Trophoblast cell (in vitro differentiated cells and primary cell): ENCODE measurements around the gene SLC66A2.

Experiments
- DNase-seq, 2 donors: peaks; one replicate each; pipeline ENCODE4 v3.0.0-alpha.2; 2016
- H2AFZ ChIP-seq: 2 replicates; pipeline ENCODE4 v1.6.1; 2013; ENCODE audit warnings: low read length, moderate library complexity, mild to moderate bottlenecking; ENCODE audit not compliant: insufficient read depth, poor library complexity
- H2AK5ac ChIP-seq: 2 replicates; pipeline ENCODE4 v1.6.1; 2013; ENCODE audit warnings: mild to moderate bottlenecking, low read length
- H2BK120ac ChIP-seq: 2 replicates; pipeline ENCODE4 v1.6.1; 2013; ENCODE audit warnings: low read length, mild to moderate bottlenecking, moderate library complexity; ENCODE audit not compliant: insufficient read depth, poor library complexity
- H2BK12ac ChIP-seq: 2 replicates; pipeline ENCODE4 v1.6.1; 2013; ENCODE audit warnings: mild to moderate bottlenecking, low read length, moderate library complexity
- H2BK5ac ChIP-seq: 2 replicates; pipeline ENCODE4 v1.6.1; 2013; ENCODE audit warnings: low read length, low read depth, moderate library complexity, mild to moderate bottlenecking; ENCODE audit not compliant: poor library complexity
- H3K14ac ChIP-seq: 2 replicates; pipeline ENCODE4 v1.6.1; 2013; ENCODE audit warnings: mild to moderate bottlenecking, low read length
- H3K18ac ChIP-seq: 2 replicates; pipeline ENCODE4 v1.6.1; 2013; ENCODE audit warnings: mild to moderate bottlenecking, low read length
- H3K23ac ChIP-seq: 2 replicates; pipeline ENCODE4 v1.6.1; 2013; ENCODE audit warnings: low read length
- H3K27ac ChIP-seq: 2 replicates; pipeline ENCODE4 v1.5.1; 2013; ENCODE audit warnings: low read depth, mild to moderate bottlenecking, inconsistent platforms, low read length, moderate library complexity
- H3K27me3 ChIP-seq: 2 replicates; pipeline ENCODE4 v1.6.1; 2013; ENCODE audit warnings: inconsistent platforms, mild to moderate bottlenecking, low read length, moderate library complexity; ENCODE audit not compliant: insufficient read depth
- H3K36me3 ChIP-seq, 2 experiments: 1 replicate in 1 of 2; 2 replicates in 1 of 2; pipeline ENCODE4 v1.6.1; 2013; ENCODE audit warnings: low read length in 2 of 2, mild to moderate bottlenecking in 2 of 2, moderate library complexity in 1 of 2; ENCODE audit not compliant: insufficient read depth in 2 of 2, control insufficient read depth in 1 of 2
- H3K4ac ChIP-seq: 2 replicates; pipeline ENCODE4 v1.6.1; 2013; ENCODE audit warnings: low read depth, mild to moderate bottlenecking, low read length, moderate library complexity
- H3K4me1 ChIP-seq, 2 experiments: 1 replicate in 1 of 2; 2 replicates in 1 of 2; pipeline ENCODE4 v1.6.1; 2013; ENCODE audit warnings: low read length in 2 of 2, mild to moderate bottlenecking in 2 of 2, moderate library complexity in 1 of 2; ENCODE audit not compliant: insufficient read depth in 2 of 2, control insufficient read depth in 1 of 2
- H3K4me2 ChIP-seq: 2 replicates; pipeline ENCODE4 v1.6.1; 2013; ENCODE audit warnings: inconsistent platforms, mild to moderate bottlenecking, low read length, moderate library complexity
- H3K4me3 ChIP-seq: 2 replicates; pipeline ENCODE4 v1.5.1; 2013; ENCODE audit warnings: mild to moderate bottlenecking, low read depth, low read length, inconsistent platforms
- H3K79me1 ChIP-seq: one replicate; pipeline ENCODE4 v1.6.1; 2013; ENCODE audit warnings: low read length
- H3K79me2 ChIP-seq: 2 replicates; pipeline ENCODE4 v1.6.1; 2013; ENCODE audit warnings: low read length, mild to moderate bottlenecking; ENCODE audit not compliant: control insufficient read depth, insufficient read depth, poor library complexity
- H3K9ac ChIP-seq: 2 replicates; pipeline ENCODE4 v1.6.1; 2013; ENCODE audit warnings: mild to moderate bottlenecking, low read length
- H3K9me3 ChIP-seq: 2 replicates; pipeline ENCODE4 v1.6.1; 2013; ENCODE audit warnings: low read depth, mild to moderate bottlenecking, control low read depth, inconsistent platforms, low read length; ENCODE audit not compliant: insufficient read depth
- H4K12ac ChIP-seq: 2 replicates; pipeline ENCODE4 v1.6.1; 2013; ENCODE audit warnings: low read depth, mild to moderate bottlenecking, low read length, moderate library complexity
- H4K8ac ChIP-seq: 2 replicates; pipeline ENCODE4 v1.6.1; 2013; ENCODE audit warnings: low read depth, mild to moderate bottlenecking, low read length, moderate library complexity
- H4K91ac ChIP-seq: one replicate; pipeline ENCODE4 v1.6.1; 2013; ENCODE audit warnings: low read depth, mild to moderate bottlenecking, low read length, moderate library complexity
- WGBS: extraction: QIAGEN DNeasy Blood & Tissue Kit; methylation state at CpG from one replicate; pipeline ENCODE4 v1.1.7; 2013; ENCODE audit warnings: missing lambda C conversion rate; ENCODE audit not compliant: insufficient read length, insufficient coverage; ENCODE audit errors: extremely low coverage; 5-methylcytosine and 5-hydroxymethylcytosine counted together

Gene SLC66A2

GRCh38 chr18:79912994-79913831 is 38.2 kb downstream of the SLC66A2 start:
- peaks cover 16% of the 10 kb centered on the region for H3K9me3 ChIP-seq
- H4K12ac ChIP-seq: no peak overlapping the region
- H3K79me2 ChIP-seq: no peaks in the 10 kb centered on the region
- H3K4me1 ChIP-seq: no peaks in the 10 kb centered on the region
- H3K23ac ChIP-seq: no peak overlapping the region
- no peak overlapping the region for H3K27ac ChIP-seq
- H3K79me1 ChIP-seq: no peaks in the 10 kb centered on the region
- H4K91ac ChIP-seq: no peak overlapping the region
- no peak overlapping the region for H4K8ac ChIP-seq
- no peak overlapping the region for H3K18ac ChIP-seq
- no peak overlapping the region for H2AK5ac ChIP-seq
- WGBS: no CpG with 5 or more reads among the region's 28 CpGs
- H2BK5ac ChIP-seq: no peak overlapping the region
- H3K14ac ChIP-seq: no peak overlapping the region
- DNase-seq: no peak
- no peak overlapping the region for H2AFZ ChIP-seq
- H3K9ac ChIP-seq: no peak overlapping the region
- peaks cover 14 to 17% of the 10 kb centered on the region in 2 experiments for H3K36me3 ChIP-seq
- no peak overlapping the region for H2BK120ac ChIP-seq
- no peak overlapping the region for H3K4me3 ChIP-seq
- no peak overlapping the region for H2BK12ac ChIP-seq
- H3K27me3 ChIP-seq: no peaks in the 10 kb centered on the region
- no peak overlapping the region for H3K4ac ChIP-seq
- no peak overlapping the region for H3K4me2 ChIP-seq

- WGBS: no CpG with 5 or more reads among the region's 20 CpGs
- Histone ChIP-seq H3K4me1 (no peaks in the 10 kb centered on the region), H4K8ac (no peak overlapping the region), H2AFZ (no peak overlapping the region), H3K4ac (no peak overlapping the region), H2BK120ac (no peak overlapping the region), H3K79me2 (no peaks in the 10 kb centered on the region), H3K27me3 (no peaks in the 10 kb centered on the region), H2AK5ac (no peak overlapping the region), H2BK5ac (no peak overlapping the region), H3K36me3 (peaks cover 14 to 17% of the 10 kb centered on the region in 2 experiments), H4K12ac (no peak overlapping the region), H3K14ac (no peak overlapping the region), H3K23ac (no peak overlapping the region), H3K18ac (no peak overlapping the region), H3K4me3 (no peak overlapping the region), H3K27ac (no peak overlapping the region), H3K9ac (no peak overlapping the region), H4K91ac (no peak overlapping the region), H3K9me3 (peaks cover 14% of the 10 kb centered on the region), H2BK12ac (no peak overlapping the region), H3K79me1 (no peaks in the 10 kb centered on the region), H3K4me2 (no peak overlapping the region)
- no peak for DNase-seq
Observed at GRCh38 chr18:79912409-79912991, 39.0 kb downstream of the SLC66A2 start.

DNA sequence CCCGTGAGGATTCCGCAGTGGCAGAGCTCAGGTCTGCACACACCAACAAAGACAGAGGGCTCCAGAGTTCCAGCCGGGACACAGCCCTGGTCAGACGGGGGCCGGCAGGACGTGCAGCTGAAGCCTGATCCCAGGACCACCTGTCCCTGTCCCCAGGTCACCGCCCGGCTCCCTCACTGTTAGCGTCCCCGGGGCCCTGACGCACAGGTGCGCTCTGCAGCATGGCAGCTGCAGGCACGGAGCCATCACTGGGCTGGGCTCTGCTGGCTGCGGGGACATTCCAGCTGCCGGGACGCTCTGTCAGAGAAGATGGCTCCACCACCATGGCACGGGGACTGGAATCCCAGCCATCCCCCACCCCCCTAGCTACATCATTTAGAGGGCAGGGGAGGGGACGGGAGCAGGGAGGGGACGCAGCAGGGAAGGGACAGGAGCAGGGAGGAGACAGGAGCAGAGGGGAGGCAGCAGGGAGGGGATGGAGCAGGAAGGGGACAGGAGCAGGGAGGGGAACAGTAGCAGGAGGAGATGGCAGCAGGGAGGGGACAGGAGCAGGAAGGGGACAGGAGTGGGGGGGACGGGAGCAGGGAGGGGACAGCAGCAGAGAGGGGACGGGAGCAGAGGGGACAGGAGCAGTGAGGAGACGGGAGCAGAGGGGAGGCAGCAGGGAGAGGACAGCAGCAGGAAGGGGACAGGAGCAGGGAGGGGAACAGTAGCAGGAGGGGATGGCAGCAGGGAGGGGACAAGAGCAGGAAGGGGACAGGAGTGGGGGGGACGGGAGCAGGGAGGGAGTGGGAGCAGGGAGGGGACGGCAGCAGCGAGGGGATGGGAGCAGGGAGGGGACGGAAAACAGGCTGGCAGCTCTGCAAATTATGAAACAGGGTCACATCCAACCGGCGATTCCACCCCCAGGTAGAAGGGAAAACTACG is 39.8 kb downstream of the SLC66A2 start:
- no peaks in the 10 kb centered on the region for H3K27me3 ChIP-seq
- H3K23ac ChIP-seq: peak overlapping the region; percentile 25
- no peak overlapping the region for H3K14ac ChIP-seq
- H2AFZ ChIP-seq: no peak overlapping the region
- H3K27ac ChIP-seq: no peak overlapping the region
- H3K4me2 ChIP-seq: peak overlapping the region; percentile 6
- no peak overlapping the region for H2BK120ac ChIP-seq
- no CpG with 5 or more reads among the region's 29 CpGs for WGBS
- H4K12ac ChIP-seq: no peak overlapping the region
- no peak overlapping the region for H2BK12ac ChIP-seq
- H3K9me3 ChIP-seq: peaks cover 14% of the 10 kb centered on the region
- no peak overlapping the region for H3K9ac ChIP-seq
- H4K8ac ChIP-seq: no peak overlapping the region
- DNase-seq: no peak
- H3K4ac ChIP-seq: no peak overlapping the region
- no peak overlapping the region for H4K91ac ChIP-seq
- H3K18ac ChIP-seq: no peak overlapping the region
- H3K36me3 ChIP-seq: peaks cover 7 to 11% of the 10 kb centered on the region in 2 experiments
- H2AK5ac ChIP-seq: no peak overlapping the region
- H2BK5ac ChIP-seq: no peak overlapping the region
- H3K4me3 ChIP-seq: no peak overlapping the region
- no peaks in the 10 kb centered on the region for H3K4me1 ChIP-seq
- H3K79me1 ChIP-seq: no peaks in the 10 kb centered on the region
- H3K79me2 ChIP-seq: no peaks in the 10 kb centered on the region

GRCh38 chr18:79910563-79911343 is 40.7 kb downstream of the SLC66A2 start:
- H2BK120ac ChIP-seq: no peak overlapping the region
- H3K23ac ChIP-seq: no peak overlapping the region
- H3K18ac ChIP-seq: no peak overlapping the region
- H4K8ac ChIP-seq: no peak overlapping the region
- no peak overlapping the region for H4K12ac ChIP-seq
- no peaks in the 10 kb centered on the region for H3K4me1 ChIP-seq
- no peak overlapping the region for H2BK12ac ChIP-seq
- no peak overlapping the region for H3K27ac ChIP-seq
- no peaks in the 10 kb centered on the region for H3K27me3 ChIP-seq
- no peak overlapping the region for H3K4me3 ChIP-seq
- no peak overlapping the region for H3K4ac ChIP-seq
- H3K4me2 ChIP-seq: no peak overlapping the region
- H3K36me3 ChIP-seq: peaks cover 2 to 6% of the 10 kb centered on the region in 2 experiments
- H2AFZ ChIP-seq: no peak overlapping the region
- H3K9me3 ChIP-seq: peaks cover 11% of the 10 kb centered on the region
- H3K14ac ChIP-seq: no peak overlapping the region
- no peak overlapping the region for H4K91ac ChIP-seq
- H2BK5ac ChIP-seq: no peak overlapping the region
- no peaks in the 10 kb centered on the region for H3K79me1 ChIP-seq
- H3K9ac ChIP-seq: no peak overlapping the region
- H2AK5ac ChIP-seq: no peak overlapping the region
- no CpG with 5 or more reads among the region's 16 CpGs for WGBS
- DNase-seq: no peak
- no peaks in the 10 kb centered on the region for H3K79me2 ChIP-seq
